Peyer's patch (tissue), 4 donors: Measurements from ENCODE around the gene SERBP1.

ENCODE experiments used
- POLR2A ChIP-seq, 2 donors: fragments of 450-650 bp; IDR thresholded peaks; one replicate each; pipeline ENCODE4 v1.5.1; 2017; ENCODE audit warnings: antibody characterized with exemption in 2 of 2, mild to moderate bottlenecking in 2 of 2, moderate library complexity in 2 of 2
- TF ChIP-seq, protein P1 (sequence below), 6 experiments: fragments of 450-650 bp in 4 of 6; fragments of 200-600 bp in 2 of 6; sonication (generic) in 1 of 6; IDR thresholded peaks; one replicate each; pipeline ENCODE4 v1.5.1; 2017 to 2019; ENCODE audit warnings: antibody characterized with exemption in 6 of 6, mild to moderate bottlenecking in 3 of 6, moderate library complexity in 1 of 6

DNA sequence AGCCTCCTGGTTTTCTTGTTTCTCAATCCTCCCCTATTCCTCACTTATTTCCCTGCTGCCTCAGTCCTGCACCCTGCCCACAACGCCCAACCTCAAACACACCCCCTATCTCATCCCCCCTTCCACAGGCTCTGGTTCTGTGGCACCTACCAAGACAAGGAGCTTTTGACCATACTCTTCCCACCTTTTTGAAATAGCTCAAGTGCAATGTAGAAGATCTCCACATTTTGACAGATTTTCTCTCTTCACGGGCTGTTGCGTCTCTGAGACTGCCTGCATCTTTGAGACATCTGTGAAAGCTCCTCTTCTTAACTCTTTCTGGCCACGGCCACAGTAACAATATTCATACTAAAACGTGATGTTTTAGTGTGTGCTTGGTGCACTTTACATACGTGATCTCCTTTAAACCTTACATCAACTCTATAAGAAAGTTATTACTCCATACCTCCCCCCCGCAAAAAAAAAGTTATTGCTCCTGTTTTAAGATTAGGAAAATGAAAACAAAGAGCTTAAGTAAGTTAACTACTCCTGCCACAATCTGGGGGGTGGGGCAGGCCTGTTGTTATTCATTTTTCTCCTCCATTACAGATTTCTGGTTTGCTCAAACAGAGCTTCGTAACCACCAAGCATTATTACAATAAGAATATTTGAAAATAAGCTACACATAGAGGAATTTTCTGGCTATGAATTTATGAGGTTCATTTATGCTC lies 1.8 kb upstream of the SERBP1 start:
- TF ChIP-seq, protein P1, sequence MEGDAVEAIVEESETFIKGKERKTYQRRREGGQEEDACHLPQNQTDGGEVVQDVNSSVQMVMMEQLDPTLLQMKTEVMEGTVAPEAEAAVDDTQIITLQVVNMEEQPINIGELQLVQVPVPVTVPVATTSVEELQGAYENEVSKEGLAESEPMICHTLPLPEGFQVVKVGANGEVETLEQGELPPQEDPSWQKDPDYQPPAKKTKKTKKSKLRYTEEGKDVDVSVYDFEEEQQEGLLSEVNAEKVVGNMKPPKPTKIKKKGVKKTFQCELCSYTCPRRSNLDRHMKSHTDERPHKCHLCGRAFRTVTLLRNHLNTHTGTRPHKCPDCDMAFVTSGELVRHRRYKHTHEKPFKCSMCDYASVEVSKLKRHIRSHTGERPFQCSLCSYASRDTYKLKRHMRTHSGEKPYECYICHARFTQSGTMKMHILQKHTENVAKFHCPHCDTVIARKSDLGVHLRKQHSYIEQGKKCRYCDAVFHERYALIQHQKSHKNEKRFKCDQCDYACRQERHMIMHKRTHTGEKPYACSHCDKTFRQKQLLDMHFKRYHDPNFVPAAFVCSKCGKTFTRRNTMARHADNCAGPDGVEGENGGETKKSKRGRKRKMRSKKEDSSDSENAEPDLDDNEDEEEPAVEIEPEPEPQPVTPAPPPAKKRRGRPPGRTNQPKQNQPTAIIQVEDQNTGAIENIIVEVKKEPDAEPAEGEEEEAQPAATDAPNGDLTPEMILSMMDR (IDR thresholded peaks at IDR 0.05): no peak
- TF ChIP-seq POLR2A (IDR thresholded peaks at IDR 0.05): no peak
